OCI-LY3 (cell line): ENCODE results near the gene PICK1.
A peak's percentile ranks its signal among the peaks of the same experiment; 100 is the strongest.

Source experiments
- H2AFZ ChIP-seq: fragments of 200-600, 300-600 bp; shearing (Covaris generic); 2 replicates; pipeline ENCODE4 v1.6.0; 2014; ENCODE audit warnings: antibody characterized with exemption, low read depth, low read length
- H3K27ac ChIP-seq: fragments of 200-600, 300-600 bp; sonication (generic); 2 replicates; pipeline ENCODE4 v1.5.1; 2014; ENCODE audit warnings: mild to moderate bottlenecking, low read length, moderate library complexity, mixed read lengths
- H3K27me3 ChIP-seq: fragments of 200-600, 300-600 bp; sonication (generic); 2 replicates; pipeline ENCODE4 v1.6.1; 2014; ENCODE audit warnings: low read depth, low read length, mixed read lengths
- H3K36me3 ChIP-seq: fragments of 200-600, 300-600 bp; sonication (generic); replicated peaks from 2 replicates; pipeline ENCODE3; 2014; ENCODE audit warnings: low read depth, low read length, mixed read lengths
- H3K4me1 ChIP-seq: fragments of 300-600, 200-600 bp; sonication (generic); 2 replicates; pipeline ENCODE4 v1.6.1; 2014; ENCODE audit warnings: low read length, mixed read lengths
- H3K4me2 ChIP-seq: fragments of 200-600, 300-600 bp; sonication (generic); 2 replicates; pipeline ENCODE4 v1.6.1; 2014; ENCODE audit warnings: low read length, mixed read lengths
- H3K4me3 ChIP-seq: fragments of 300-600, 200-600 bp; sonication (generic); 2 replicates; pipeline ENCODE4 v1.5.1; 2014; ENCODE audit warnings: antibody characterized with exemption, mild to moderate bottlenecking, low read length, moderate library complexity
- H3K79me2 ChIP-seq: fragments of 300-600, 200-600 bp; shearing (Covaris generic); 2 replicates; pipeline ENCODE4 v1.6.1; 2014; ENCODE audit warnings: mild to moderate bottlenecking, low read length, mixed read lengths
- H3K9ac ChIP-seq: fragments of 300-600, 200-600 bp; shearing (Covaris generic); 2 replicates; pipeline ENCODE4 v1.6.0; 2014; ENCODE audit warnings: mild to moderate bottlenecking, low read length, moderate library complexity
- H3K9me3 ChIP-seq: fragments of 200-600, 300-600 bp; shearing (Covaris generic); 2 replicates; pipeline ENCODE4 v1.6.1; 2014; ENCODE audit warnings: low read length, mixed read lengths; ENCODE audit not compliant: insufficient read depth
- H4K20me1 ChIP-seq: fragments of 200-600, 300-600 bp; sonication (generic); 2 replicates; pipeline ENCODE4 v1.6.1; 2016; ENCODE audit warnings: low read length, mixed read lengths; ENCODE audit not compliant: insufficient read depth
- CTCF ChIP-seq: fragments of 200-600, 300-600 bp; sonication (generic); IDR thresholded peaks from 2 replicates; pipeline ENCODE4 v1.5.1; 2014; ENCODE audit warnings: antibody characterized with exemption, low read length, low read depth
- EZH2phosphoT487 ChIP-seq: fragments of 200-600 bp; shearing (Covaris generic); IDR thresholded peaks from 2 replicates; pipeline ENCODE4 v1.6.1; 2018; ENCODE audit warnings: antibody characterized with exemption, mixed run types, low read depth

Gene PICK1

GRCh38 chr22:38056969-38057891 lies at the start of gene PICK1:
PICK1 (plus strand) TSS chr22:38057404; CDS start chr22:38057810, 406 bp downstream.
- peaks cover 19% of the 10 kb centered on the region for H3K4me1 ChIP-seq

GRCh38 chr22:38009000-38009806 lies 48.0 kb upstream of the PICK1 start:
- Histone ChIP-seq H3K27me3 (peaks cover 16% of the 10 kb centered on the region; the same call in 1 of the 2 replicates), H3K36me3 (no peaks in the 10 kb centered on the region), H3K9ac (no peak overlapping the region), H3K9me3 (no peaks in the 10 kb centered on the region), H3K27ac (no peak overlapping the region), H3K79me2 (no peaks in the 10 kb centered on the region), H3K4me2 (no peak overlapping the region), H4K20me1 (no peaks in the 10 kb centered on the region), H3K4me3 (no peak overlapping the region), H2AFZ (no peak overlapping the region), H3K4me1 (no peaks in the 10 kb centered on the region)
- TF ChIP-seq EZH2phosphoT487 (no peak), CTCF (no peak)

More at GRCh38 chr22:38056969-38057891, at the start of gene PICK1:
- Histone ChIP-seq H3K4me2 (peak within 1 kb of the TSS; percentile 82), H3K9me3 (no peaks in the 10 kb centered on the region), H3K27ac (peak within 1 kb of the TSS; percentile 68), H3K79me2 (no peaks in the 10 kb centered on the region), H3K9ac (peak within 1 kb of the TSS; percentile 89), H2AFZ (peak within 1 kb of the TSS; percentile 100), H3K27me3 (peaks cover 13% of the 10 kb centered on the region), H3K4me3 (peak within 1 kb of the TSS; percentile 98), H3K36me3 (no peaks in the 10 kb centered on the region), H4K20me1 (no peaks in the 10 kb centered on the region)
- TF ChIP-seq CTCF (no peak), EZH2phosphoT487 (no peak)

GRCh38 chr22:38012604-38013072 lies 44.6 kb upstream of the PICK1 start:
- TF ChIP-seq EZH2phosphoT487: no peak
- TF ChIP-seq CTCF: no peak
- no peak overlapping the region for H3K27ac ChIP-seq
- H3K9me3 ChIP-seq: no peaks in the 10 kb centered on the region
- H3K36me3 ChIP-seq: no peaks in the 10 kb centered on the region
- H3K4me1 ChIP-seq: no peaks in the 10 kb centered on the region
- no peaks in the 10 kb centered on the region for H4K20me1 ChIP-seq
- no peak overlapping the region for H3K9ac ChIP-seq
- H2AFZ ChIP-seq: no peak overlapping the region
- no peak overlapping the region for H3K4me3 ChIP-seq
- H3K79me2 ChIP-seq: no peaks in the 10 kb centered on the region
- no peak overlapping the region for H3K4me2 ChIP-seq
- H3K27me3 ChIP-seq: peaks cover 10% of the 10 kb centered on the region; the same call in 1 of the 2 replicates

GRCh38 chr22:38014083-38014482 lies 43.1 kb upstream of the PICK1 start:
- Histone ChIP-seq H3K27me3 (peaks cover 10% of the 10 kb centered on the region; the same call in 1 of the 2 replicates), H2AFZ (no peak overlapping the region), H3K36me3 (no peaks in the 10 kb centered on the region), H3K9me3 (no peaks in the 10 kb centered on the region), H3K4me3 (no peak overlapping the region), H3K79me2 (no peaks in the 10 kb centered on the region), H3K9ac (no peak overlapping the region), H3K27ac (no peak overlapping the region), H3K4me1 (no peaks in the 10 kb centered on the region), H3K4me2 (no peak overlapping the region), H4K20me1 (no peaks in the 10 kb centered on the region)
- TF ChIP-seq CTCF (no peak), EZH2phosphoT487 (no peak)
